Lower leg skin (tissue), 3 donors: Measurements from ENCODE around the gene IPMK.

ENCODE experiments used
- POLR2A ChIP-seq, 2 donors: fragments of 450-650 bp; IDR thresholded peaks; one replicate each; pipeline ENCODE4 v1.6.1; 2016 to 2017; ENCODE audit warnings: antibody characterized with exemption in 2 of 2, mild to moderate bottlenecking in 1 of 2, moderate library complexity in 1 of 2
- TF ChIP-seq, protein P1 (sequence below), 3 donors: fragments of 450-650 bp; IDR thresholded peaks; one replicate each; pipeline ENCODE4 v1.5.1; 2016; ENCODE audit warnings: antibody characterized with exemption in 3 of 3, mild to moderate bottlenecking in 3 of 3, moderate library complexity in 2 of 3

DNA sequence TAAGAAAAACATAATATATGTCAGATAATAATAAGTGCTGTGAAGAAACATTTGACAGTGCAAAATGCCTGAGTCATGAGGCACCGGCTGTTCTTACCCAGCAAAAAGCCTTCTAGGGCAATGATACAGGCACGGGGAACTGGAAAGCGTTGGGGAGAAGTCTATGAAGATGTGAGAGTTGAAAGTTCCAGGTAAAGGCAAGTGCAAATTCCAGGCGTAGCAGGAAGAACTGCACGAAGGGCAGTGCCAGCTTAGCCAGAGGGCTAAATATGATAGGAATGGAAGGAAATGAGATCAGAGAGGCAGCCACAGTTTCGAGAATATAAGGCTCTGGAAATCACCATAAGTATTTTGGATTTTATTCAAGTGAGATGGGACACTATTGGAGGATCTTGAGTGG lies 87.0 kb downstream of the IPMK start:
- TF ChIP-seq, protein P1, sequence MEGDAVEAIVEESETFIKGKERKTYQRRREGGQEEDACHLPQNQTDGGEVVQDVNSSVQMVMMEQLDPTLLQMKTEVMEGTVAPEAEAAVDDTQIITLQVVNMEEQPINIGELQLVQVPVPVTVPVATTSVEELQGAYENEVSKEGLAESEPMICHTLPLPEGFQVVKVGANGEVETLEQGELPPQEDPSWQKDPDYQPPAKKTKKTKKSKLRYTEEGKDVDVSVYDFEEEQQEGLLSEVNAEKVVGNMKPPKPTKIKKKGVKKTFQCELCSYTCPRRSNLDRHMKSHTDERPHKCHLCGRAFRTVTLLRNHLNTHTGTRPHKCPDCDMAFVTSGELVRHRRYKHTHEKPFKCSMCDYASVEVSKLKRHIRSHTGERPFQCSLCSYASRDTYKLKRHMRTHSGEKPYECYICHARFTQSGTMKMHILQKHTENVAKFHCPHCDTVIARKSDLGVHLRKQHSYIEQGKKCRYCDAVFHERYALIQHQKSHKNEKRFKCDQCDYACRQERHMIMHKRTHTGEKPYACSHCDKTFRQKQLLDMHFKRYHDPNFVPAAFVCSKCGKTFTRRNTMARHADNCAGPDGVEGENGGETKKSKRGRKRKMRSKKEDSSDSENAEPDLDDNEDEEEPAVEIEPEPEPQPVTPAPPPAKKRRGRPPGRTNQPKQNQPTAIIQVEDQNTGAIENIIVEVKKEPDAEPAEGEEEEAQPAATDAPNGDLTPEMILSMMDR (IDR thresholded peaks at IDR 0.05): no peak
- TF ChIP-seq POLR2A (IDR thresholded peaks at IDR 0.05): no peak
